Measurements from ENCODE around the gene PLA2G6.

PLA2G6 gene

GRCh38 chr22:38177926-38178604 lies 3.6 kb downstream of the PLA2G6 start (continued):
- TF ChIP-seq ZNF175 (tag by site-specific recombination; IDR thresholded peaks at IDR 0.05) (no peak), ZNF350 (tag by site-specific recombination; IDR thresholded peaks at IDR 0.05) (no peak), ZNF274 (IDR thresholded peaks at IDR 0.05; ENCODE audit: low read length) (no peak), ZNF274 (tag by site-specific recombination; IDR thresholded peaks at IDR 0.05; ENCODE audit: borderline replicate concordance) (no peak), ZNF48 (tag by site-specific recombination; IDR thresholded peaks at IDR 0.05) (no peak), ZNF610 (tag by site-specific recombination; IDR thresholded peaks at IDR 0.05; ENCODE audit: borderline replicate concordance) (no peak), EGR2 (tag by site-specific recombination; IDR thresholded peaks at IDR 0.05; ENCODE audit: low read depth) (no peak), ZNF530 (tag by site-specific recombination; IDR thresholded peaks at IDR 0.05; ENCODE audit: low read depth) (no peak), SCRT1 (tag by site-specific recombination; IDR thresholded peaks at IDR 0.05; ENCODE audit: borderline replicate concordance) (no peak; the same call in 1 of the 2 replicates), ZNF433 (tag by site-specific recombination; IDR thresholded peaks at IDR 0.05; ENCODE audit: low read depth) (no peak), ZNF629 (tag by site-specific recombination; IDR thresholded peaks at IDR 0.05) (peak; percentile 84), FEZF1 (tag by site-specific recombination; IDR thresholded peaks at IDR 0.05) (no peak), ZBTB48 (tag by site-specific recombination; IDR thresholded peaks at IDR 0.05) (no peak), ZNF239 (tag by site-specific recombination; IDR thresholded peaks at IDR 0.05) (no peak), ZNF24 (tag by site-specific recombination; IDR thresholded peaks at IDR 0.05) (peak; percentile 71), ZNF555 (tag by site-specific recombination; conservative IDR thresholded peaks at IDR 0.05) (no peak), KLF17 (tag by site-specific recombination; IDR thresholded peaks at IDR 0.05) (peak; percentile 81), GFI1B (tag by site-specific recombination; IDR thresholded peaks at IDR 0.05) (no peak), SETDB1 (IDR thresholded peaks at IDR 0.05; ENCODE audit: insufficient read length, low read length) (no peak), GLI4 (tag by site-specific recombination; IDR thresholded peaks at IDR 0.05) (no peak), ZFP3 (tag by site-specific recombination; IDR thresholded peaks at IDR 0.05; ENCODE audit: low read depth) (no peak)
- TF ChIP-seq, protein P1, sequence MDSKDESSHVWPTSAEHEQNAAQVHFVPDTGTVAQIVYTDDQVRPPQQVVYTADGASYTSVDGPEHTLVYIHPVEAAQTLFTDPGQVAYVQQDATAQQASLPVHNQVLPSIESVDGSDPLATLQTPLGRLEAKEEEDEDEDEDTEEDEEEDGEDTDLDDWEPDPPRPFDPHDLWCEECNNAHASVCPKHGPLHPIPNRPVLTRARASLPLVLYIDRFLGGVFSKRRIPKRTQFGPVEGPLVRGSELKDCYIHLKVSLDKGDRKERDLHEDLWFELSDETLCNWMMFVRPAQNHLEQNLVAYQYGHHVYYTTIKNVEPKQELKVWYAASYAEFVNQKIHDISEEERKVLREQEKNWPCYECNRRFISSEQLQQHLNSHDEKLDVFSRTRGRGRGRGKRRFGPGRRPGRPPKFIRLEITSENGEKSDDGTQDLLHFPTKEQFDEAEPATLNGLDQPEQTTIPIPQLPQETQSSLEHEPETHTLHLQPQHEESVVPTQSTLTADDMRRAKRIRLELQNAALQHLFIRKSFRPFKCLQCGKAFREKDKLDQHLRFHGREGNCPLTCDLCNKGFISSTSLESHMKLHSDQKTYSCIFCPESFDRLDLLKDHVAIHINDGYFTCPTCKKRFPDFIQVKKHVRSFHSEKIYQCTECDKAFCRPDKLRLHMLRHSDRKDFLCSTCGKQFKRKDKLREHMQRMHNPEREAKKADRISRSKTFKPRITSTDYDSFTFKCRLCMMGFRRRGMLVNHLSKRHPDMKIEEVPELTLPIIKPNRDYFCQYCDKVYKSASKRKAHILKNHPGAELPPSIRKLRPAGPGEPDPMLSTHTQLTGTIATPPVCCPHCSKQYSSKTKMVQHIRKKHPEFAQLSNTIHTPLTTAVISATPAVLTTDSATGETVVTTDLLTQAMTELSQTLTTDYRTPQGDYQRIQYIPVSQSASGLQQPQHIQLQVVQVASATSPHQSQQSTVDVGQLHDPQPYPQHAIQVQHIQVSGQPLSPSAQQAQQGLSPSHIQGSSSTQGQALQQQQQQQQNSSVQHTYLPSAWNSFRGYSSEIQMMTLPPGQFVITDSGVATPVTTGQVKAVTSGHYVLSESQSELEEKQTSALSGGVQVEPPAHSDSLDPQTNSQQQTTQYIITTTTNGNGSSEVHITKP (tag by site-specific recombination; IDR thresholded peaks at IDR 0.05): peak; percentile 69
- TF ChIP-seq, protein P2, sequence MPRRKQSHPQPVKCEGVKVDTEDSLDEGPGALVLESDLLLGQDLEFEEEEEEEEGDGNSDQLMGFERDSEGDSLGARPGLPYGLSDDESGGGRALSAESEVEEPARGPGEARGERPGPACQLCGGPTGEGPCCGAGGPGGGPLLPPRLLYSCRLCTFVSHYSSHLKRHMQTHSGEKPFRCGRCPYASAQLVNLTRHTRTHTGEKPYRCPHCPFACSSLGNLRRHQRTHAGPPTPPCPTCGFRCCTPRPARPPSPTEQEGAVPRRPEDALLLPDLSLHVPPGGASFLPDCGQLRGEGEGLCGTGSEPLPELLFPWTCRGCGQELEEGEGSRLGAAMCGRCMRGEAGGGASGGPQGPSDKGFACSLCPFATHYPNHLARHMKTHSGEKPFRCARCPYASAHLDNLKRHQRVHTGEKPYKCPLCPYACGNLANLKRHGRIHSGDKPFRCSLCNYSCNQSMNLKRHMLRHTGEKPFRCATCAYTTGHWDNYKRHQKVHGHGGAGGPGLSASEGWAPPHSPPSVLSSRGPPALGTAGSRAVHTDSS (tag by site-specific recombination; IDR thresholded peaks at IDR 0.05): no peak
- TF ChIP-seq, protein P3, sequence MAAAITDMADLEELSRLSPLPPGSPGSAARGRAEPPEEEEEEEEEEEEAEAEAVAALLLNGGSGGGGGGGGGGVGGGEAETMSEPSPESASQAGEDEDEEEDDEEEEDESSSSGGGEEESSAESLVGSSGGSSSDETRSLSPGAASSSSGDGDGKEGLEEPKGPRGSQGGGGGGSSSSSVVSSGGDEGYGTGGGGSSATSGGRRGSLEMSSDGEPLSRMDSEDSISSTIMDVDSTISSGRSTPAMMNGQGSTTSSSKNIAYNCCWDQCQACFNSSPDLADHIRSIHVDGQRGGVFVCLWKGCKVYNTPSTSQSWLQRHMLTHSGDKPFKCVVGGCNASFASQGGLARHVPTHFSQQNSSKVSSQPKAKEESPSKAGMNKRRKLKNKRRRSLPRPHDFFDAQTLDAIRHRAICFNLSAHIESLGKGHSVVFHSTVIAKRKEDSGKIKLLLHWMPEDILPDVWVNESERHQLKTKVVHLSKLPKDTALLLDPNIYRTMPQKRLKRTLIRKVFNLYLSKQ (tag by site-specific recombination; IDR thresholded peaks at IDR 0.05; ENCODE audit: borderline replicate concordance): no peak
- TF ChIP-seq, protein P4, sequence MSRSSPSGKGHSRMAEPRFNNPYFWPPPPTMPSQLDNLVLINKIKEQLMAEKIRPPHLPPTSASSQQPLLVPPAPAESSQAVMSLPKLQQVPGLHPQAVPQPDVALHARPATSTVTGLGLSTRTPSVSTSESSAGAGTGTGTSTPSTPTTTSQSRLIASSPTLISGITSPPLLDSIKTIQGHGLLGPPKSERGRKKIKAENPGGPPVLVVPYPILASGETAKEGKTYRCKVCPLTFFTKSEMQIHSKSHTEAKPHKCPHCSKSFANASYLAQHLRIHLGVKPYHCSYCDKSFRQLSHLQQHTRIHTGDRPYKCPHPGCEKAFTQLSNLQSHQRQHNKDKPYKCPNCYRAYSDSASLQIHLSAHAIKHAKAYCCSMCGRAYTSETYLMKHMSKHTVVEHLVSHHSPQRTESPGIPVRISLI (tag by site-specific recombination; IDR thresholded peaks at IDR 0.05): no peak
- TF ChIP-seq, protein P5, sequence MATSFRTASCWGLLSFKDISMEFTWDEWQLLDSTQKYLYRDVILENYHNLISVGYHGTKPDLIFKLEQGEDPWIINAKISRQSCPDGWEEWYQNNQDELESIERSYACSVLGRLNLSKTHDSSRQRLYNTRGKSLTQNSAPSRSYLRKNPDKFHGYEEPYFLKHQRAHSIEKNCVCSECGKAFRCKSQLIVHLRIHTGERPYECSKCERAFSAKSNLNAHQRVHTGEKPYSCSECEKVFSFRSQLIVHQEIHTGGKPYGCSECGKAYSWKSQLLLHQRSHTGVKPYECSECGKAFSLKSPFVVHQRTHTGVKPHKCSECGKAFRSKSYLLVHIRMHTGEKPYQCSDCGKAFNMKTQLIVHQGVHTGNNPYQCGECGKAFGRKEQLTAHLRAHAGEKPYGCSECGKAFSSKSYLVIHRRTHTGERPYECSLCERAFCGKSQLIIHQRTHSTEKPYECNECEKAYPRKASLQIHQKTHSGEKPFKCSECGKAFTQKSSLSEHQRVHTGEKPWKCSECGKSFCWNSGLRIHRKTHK (tag by site-specific recombination; IDR thresholded peaks at IDR 0.05): no peak
